Skin epidermis (tissue), 12 donors: ENCODE data around the gene SLC12A7.
"Not testable (repeated sequence)": the region's sequence is repeated elsewhere in the genome, so short reads cannot be mapped to it uniquely, and the experiment has no call there.

ENCODE experiments used
- H3K27ac ChIP-seq, 21 experiments: fragments of 200-600 bp; sonication (generic) in 11 of 21; one replicate each; pipeline ENCODE4 v1.5.0; 2020; ENCODE audit warnings: mild to moderate bottlenecking in 3 of 21, inconsistent platforms in 2 of 21, moderate library complexity in 2 of 21
- H3K4me3 ChIP-seq, 7 experiments: fragments of 200-600 bp; sonication (generic) in 2 of 7; one replicate each; pipeline ENCODE4 v1.5.0; 2020; ENCODE audit warnings: inconsistent platforms in 2 of 7, mild to moderate bottlenecking in 2 of 7, moderate library complexity in 1 of 7

The SLC12A7 gene

GRCh38 chr5:1068895-1069719, 42.8 kb downstream of the SLC12A7 start:
- Histone ChIP-seq H3K27ac (no peak overlapping the region), H3K4me3 (no peak overlapping the region)

DNA sequence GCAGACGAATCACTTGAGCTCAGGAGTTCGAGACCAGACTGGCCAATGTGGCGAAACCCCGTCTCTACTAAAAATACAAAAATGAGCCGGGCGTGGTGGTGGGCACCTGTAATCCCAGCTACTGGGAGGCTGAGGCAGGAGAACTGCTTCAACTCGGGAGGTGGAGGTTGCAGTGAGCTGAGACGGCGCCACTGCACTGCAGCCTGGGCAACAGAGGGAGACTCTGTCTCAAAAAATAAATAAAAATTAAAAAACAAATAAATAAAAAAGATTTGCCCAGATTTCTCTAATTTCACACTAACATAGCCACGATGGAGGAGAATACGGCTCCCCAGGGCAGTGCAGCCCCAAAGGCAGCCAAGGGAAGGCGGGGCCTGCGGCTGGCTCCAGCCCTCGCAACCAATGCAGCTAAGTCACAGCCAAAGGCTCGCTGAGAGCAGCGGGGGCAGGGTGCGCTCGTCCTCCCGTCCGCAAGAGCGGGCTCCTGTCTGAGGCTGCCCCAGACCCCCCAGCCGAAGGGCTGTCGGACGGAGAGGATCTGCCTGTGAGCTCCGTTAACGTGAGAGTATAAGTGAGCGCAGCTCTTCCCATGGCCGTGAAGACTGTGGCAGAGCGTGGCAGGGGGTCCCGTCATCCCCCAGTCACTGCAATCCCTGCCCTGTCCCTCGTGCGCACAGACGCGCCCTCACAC, 43.5 kb downstream of the SLC12A7 start:
- no peak overlapping the region for H3K4me3 ChIP-seq
- H3K27ac ChIP-seq: no peak overlapping the region

- no peak overlapping the region for H3K4me3 ChIP-seq
Observed at GRCh38 chr5:1067141-1068121, 44.4 kb downstream of the SLC12A7 start.

GRCh38 chr5:1066676-1067075, 45.2 kb downstream of the SLC12A7 start:
- no peak overlapping the region for H3K4me3 ChIP-seq
- H3K27ac ChIP-seq: no peak overlapping the region

More at GRCh38 chr5:1067141-1068121, 44.4 kb downstream of the SLC12A7 start:
- H3K27ac ChIP-seq: no peak overlapping the region

DNA sequence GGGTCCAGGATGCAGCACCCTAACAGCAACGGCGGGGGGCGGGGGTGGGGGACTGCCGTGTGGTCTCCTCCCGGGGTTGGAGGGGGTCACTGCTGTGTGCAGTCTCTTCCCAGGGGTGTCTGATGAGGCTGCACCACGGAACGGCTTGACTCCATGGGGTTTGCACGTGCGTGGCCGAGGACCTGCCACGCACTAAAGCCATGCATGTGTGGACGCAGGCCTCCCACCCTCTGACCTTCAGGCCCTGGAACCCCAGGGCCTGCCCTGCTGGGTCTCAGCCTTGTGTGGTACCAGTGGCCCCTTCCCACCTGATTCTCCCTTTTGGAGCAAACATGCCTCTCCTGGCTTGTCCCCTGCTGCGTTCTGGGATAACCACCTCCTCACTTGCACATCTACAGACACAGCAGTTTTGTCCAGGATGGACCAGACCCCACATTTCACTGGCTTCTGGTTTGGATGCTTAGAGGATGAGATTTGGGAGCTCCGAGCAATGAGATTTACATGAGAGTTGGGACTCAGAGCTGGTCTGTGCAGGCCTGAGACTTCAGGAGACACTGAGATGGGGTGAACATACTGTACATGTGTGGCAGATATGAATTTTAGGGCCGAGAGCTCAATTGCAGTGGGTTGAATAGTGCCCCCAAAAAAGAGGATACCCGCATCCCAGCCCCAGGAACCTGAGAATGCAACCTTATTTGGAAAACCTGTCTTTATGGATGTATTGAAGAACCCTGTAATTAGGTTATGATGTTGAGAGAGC, 45.8 kb downstream of the SLC12A7 start:
- no peak overlapping the region for H3K27ac ChIP-seq
- H3K4me3 ChIP-seq: no peak overlapping the region

DNA sequence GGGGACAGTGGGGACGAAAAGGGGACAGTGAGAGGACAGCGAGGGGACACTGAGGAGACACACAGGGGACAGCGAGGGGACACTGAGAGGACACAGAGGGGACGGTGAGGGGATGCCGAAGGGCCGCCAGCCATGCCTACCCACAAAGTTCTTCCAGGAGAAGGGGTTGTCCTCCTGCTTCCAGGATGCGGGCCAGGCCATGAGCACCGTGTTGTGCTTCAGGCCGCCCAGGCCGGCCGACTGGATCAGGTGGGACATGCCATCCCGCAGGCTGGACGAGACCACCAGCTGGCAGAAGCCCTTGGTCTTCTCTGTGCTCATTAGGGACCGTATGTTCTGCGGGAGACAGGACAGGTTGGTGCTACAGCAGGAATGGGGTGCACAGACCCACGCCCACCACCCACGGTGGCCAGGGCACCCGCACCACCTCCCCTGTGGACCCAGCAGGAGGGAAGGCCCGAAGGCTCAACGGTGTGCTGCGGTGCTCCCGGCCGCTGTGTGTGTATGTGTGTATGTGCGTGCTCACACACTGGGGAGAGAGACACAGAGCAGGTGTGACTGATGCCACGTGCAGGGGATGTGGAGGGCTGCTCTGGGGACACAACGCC, 46.6 kb downstream of the SLC12A7 start:
- no peak overlapping the region for H3K4me3 ChIP-seq
- H3K27ac ChIP-seq: no peak overlapping the region

GRCh38 chr5:1064383-1065142, 47.3 kb downstream of the SLC12A7 start:
- Histone ChIP-seq H3K4me3 (no peak overlapping the region), H3K27ac (no peak overlapping the region)

GRCh38 chr5:1063661-1064382, 48.0 kb downstream of the SLC12A7 start:
- Histone ChIP-seq H3K4me3 (no peak overlapping the region), H3K27ac (no peak overlapping the region)

- H3K27ac ChIP-seq: no peak overlapping the region
Observed at GRCh38 chr5:1062761-1063568, 48.9 kb downstream of the SLC12A7 start.

DNA sequence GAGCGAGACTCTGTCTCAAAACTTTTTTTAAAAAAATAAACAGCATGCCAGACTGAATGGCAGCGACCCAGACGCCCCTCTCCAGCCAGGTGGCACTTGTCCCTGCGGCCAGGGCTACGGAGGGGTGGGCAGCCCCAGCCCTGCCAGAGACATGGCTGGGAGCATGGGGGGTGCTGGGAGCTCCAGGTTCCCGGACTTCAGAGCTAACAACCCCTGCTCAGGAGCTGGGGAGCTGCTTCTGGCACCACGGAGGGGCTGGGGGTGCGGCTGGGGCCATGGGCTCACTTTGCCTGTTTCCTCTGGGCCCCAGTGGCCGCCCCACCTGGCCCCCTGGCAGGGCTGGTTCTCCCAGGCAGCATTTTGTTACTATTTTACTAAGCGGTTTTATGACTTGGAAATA, 49.9 kb downstream of the SLC12A7 start:
- no peak overlapping the region for H3K27ac ChIP-seq
- H3K4me3 ChIP-seq: no peak overlapping the region

More at GRCh38 chr5:1062761-1063568, 48.9 kb downstream of the SLC12A7 start:
- no peak overlapping the region for H3K4me3 ChIP-seq

DNA sequence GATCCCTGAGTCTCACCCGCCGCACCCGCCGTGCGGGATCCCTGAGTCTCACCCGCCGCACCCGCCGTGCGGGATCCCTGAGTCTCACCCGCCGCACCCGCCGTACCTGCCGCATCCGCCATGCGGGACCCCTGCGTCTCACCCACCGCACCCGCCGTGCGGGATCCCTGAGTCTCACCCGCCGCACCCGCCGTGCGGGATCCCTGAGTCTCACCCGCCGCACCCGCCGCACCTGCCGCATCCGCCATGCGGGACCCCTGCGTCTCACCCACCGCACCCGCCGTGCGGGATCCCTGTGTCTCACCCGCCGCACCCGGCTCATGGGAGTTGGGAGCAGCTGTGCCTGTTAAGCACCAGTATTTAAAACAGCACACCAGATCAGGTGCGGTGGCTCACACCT, 50.6 kb downstream of the SLC12A7 start:
- not testable (repeated sequence) for H3K27ac ChIP-seq, H3K4me3 ChIP-seq

DNA sequence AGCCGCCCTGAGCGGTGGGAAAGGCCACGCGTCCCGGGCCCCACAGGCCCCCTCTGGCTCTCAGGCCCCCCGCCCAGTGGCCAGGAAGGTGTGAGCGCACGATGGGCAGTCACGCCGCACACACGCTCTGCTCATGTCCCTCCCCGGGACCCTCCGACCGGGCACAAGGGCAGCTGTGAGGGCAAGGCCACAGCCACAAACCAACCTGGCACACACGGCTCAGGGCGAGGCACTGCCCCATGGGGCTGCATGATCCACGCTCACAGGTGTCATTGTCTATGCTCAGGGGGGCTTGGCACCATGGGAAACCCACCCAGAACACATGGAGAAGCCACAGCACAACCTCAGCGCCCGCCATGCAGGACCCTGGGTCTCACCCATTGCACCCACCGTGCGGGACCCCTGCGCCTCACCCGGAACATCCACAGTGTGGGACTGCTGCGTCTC, 51.3 kb downstream of the SLC12A7 start:
- no peak overlapping the region for H3K27ac ChIP-seq
- no peak overlapping the region for H3K4me3 ChIP-seq

DNA sequence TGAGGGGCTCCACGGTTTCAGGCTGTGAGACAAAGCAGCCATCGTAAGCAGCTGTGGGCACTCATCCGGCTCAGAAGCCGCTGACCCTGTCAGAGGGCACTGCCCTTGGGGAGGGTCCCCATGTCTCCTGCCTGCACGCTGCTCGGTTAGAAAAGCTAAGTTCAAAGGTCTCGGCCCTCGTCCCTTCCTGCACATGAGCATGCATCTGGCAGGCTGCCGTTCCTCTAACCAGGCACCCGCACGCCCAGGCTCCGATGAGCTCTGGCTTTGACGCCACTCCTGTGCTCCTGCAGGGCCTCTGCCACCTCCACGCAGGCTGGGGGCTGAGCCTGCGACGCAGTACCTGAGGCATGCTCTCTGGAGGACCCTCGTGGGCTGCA, 52.0 kb downstream of the SLC12A7 start:
- no peak overlapping the region for H3K4me3 ChIP-seq
- no peak overlapping the region for H3K27ac ChIP-seq

GRCh38 chr5:1058988-1059883, 52.6 kb downstream of the SLC12A7 start:
- no peak overlapping the region for H3K27ac ChIP-seq
- H3K4me3 ChIP-seq: no peak overlapping the region

DNA sequence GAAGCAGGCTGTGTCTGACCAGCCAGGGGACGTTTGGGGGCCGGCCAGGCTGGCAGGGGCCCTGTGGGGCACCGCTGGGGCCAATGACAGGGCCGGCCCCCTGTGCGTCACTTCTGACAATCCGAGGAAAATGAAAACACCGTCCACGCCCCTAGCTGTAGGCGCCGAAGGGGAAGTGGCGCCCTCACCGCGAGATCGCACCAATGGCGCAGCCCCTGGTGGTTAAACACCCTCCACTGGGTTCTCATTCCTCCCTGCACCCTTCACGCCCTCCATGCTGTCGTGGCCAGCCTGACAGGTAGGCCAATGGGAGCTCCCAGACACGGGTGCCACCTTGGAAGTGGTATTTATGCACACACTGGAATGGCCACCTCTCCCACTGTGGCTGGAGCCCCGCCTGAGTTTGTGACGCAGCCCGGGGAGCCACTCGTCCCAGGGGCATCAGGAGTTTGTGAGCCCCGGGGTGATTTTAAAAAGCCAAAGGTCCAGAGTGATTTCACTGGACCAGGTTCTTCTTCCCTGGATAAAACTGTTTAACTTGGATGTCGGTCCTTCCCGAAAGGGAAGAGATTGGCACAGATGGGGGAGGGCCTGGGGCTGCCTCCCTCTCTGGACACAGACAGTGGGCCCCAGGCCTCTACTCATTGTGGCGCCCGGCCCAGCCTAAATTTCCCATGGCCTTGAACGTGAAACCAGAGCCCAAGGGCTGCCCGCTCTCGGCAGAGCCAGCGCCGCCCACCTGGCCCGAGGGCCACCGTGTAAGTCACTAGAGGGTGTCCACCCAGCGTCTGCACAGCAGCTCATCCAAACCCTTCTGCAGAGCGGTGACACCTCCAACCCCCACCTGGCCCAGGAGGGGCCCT, 53.5 kb downstream of the SLC12A7 start:
- no peak overlapping the region for H3K4me3 ChIP-seq

More for the DNA sequence above, 53.5 kb downstream of the SLC12A7 start:
- H3K27ac ChIP-seq: no peak overlapping the region
